Measurements from ENCODE around the gene MLYCD.

Gene MLYCD

DNA sequence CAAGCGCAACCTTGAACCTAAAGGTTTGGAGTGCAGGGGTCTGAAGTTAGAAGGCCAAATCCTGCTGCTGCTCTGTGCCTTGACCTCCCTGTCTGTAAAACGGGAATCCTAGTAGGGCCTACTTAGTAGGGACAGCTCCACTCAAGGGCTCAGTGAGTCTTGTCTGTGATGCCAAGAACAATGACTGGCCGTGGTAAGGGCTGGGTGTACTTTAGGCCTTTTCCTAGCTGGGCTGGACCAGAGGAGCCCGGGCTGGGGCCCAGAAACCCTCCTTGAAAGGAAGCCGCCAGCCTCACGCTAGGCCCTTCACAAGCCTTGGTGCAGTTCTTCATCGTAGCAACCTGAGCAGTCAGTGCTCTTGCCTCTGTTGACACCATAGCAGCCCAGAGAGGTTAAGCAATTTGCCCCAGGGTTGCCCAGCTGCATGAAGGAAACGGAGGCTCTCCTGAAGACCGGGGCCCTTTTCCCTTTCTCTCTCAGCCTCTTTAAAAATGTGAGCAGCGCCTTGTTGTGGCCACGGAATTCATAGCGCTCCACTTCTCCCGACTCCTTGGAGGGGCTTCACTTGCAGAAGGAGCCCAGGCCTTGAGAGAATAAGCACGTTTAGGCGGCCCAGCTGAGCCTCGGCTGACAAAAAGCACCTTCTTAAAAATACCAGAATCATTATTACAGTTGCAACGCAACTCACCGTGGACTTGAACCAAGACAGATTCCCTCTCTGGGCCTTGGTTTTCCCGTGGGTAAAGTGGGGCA lies 73.5 kb downstream of the MLYCD start:
- DNase-seq, result no peak

DNA sequence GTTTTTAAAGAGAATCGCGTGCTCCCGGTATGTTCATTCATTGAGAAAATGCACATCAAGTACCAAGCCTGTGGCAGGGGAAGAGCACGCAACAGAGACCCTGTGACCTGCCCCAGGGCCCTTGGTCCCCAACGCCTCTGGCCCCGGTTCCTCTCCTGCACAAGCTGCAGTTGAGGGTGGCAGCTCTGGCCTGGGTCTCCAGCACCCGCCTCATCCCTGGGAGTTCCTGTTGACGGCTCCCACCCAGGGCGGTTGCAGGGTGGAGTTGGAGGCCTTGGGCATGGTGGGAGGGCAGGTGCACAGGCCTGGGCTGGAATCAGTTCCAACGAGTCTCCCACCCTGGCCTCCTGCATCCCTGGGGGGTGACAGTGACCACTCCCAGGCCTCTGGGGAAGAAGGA lies 74.2 kb downstream of the MLYCD start:
- DNase-seq, result no peak

DNA sequence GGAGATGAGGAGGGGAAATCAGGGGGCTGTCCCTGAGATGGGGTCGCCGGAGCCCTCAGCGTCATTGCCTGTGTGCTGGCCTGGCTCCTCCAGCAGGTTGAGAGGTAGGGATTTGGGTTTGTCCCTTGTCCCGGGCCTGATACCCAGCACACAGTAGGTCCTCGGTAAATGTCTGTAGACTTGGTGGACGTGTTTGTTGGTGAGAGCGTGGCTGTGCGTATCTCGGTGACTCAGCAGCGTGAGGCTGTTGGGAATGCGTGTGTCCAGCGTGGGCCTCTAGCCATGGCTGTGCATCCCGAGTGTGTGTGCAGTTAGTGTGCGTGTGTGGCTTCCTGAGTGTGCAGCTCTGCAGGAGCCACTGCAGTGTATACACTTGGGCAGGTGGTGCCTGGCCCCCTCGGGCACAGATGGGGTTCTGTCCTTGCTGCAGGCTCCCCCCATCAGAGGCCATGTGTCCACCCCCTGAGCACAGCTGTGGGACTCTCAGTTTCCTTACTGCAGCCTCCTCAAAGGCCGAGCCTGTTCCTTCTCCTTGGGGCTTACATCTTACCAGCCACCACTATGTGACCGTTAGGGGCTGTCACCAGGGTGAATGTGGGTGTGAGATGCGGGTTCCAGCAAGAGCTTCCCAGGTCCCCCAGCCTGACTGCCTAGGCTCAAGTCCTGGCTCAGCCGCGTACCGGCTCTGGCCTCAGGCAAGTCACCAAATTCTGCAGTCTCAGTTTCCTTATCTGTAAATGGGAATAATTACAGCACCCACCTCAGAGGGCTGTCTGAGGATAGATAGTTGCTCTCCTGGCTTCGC lies 74.9 kb downstream of the MLYCD start:
- DNase-seq, result no peak

DNA sequence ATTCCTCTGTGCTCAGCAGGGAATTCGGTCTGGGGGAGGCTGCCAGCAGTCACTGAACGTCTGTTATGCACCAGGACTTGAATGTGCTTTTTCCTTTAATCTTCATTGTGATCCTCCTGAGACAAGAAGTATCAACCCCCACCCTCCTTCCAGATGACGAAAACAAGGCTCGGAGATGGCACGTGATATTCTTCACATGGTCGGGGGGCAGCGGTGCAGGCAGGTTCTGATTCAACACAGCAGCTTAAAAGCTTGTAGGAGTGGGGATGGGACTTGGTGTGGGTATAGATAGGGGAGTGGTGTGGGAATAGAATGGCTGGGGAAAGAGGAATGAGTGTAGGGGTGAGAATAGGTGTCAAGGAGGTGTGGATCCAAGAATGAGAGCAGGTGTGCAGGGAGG lies 75.6 kb downstream of the MLYCD start:
- no peak for DNase-seq

DNA sequence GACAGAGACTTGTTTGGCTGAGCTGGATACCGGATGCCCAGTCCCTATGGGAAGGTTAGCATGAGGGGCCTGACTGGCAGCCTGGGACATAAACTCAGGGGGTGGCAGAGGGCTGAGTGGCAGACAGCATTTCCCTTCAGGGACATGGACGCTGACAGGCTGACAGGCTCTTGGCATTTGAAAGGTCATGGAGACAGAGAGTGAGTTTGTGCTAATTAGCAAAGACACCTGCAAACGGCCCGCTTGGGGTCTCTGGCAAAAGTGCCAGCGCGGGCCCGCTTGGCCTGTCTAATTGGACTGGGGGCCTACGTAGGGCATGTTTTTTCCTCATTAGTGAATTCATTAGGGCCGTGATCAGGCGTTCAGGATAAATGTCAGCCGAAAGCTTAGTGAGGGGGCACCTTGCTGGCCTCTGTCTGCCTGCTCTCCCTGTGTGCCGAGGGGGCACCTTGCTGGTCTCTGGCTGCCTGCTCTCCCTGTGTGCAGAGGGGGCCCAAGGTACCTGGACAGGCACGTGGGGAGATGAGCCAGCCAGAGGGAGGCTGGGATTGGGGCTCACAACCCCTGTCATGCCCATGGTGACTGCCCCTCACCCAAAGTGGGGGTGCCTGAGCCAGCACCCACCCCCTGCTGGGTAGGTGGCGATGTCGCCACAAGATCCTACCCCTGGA lies 76.8 kb downstream of the MLYCD start:
- no peak for DNase-seq
